Suprapubic skin (tissue), 4 donors: ENCODE measurements around the gene ZNF680. TPM values are rescaled to one million over a fixed set of nuclear protein-coding genes. Genes with fewer than 3 reads are reported as not detected.
"Not testable (repeated sequence)": the region's sequence is repeated elsewhere in the genome, so short reads cannot be mapped to it uniquely, and the experiment has no call there.

ENCODE experiments used
- DNase-seq, 2 donors: peaks; one replicate each; pipeline ENCODE4 v3.0.0-alpha.2; 2019; ENCODE audit warnings: low spot score in 2 of 2
- H3K27ac ChIP-seq: fragments of 200-600 bp; sonication (generic); one replicate; pipeline ENCODE4 v1.5.1; 2019
- H3K27me3 ChIP-seq: fragments of 200-600 bp; sonication (generic); one replicate; pipeline ENCODE4 v1.5.1; 2019
- H3K36me3 ChIP-seq: fragments of 200-600 bp; sonication (generic); one replicate; pipeline ENCODE4 v1.5.1; 2019
- H3K4me1 ChIP-seq: fragments of 200-600 bp; sonication (generic); one replicate; pipeline ENCODE4 v1.5.1; 2019
- H3K4me3 ChIP-seq: fragments of 200-600 bp; sonication (generic); one replicate; pipeline ENCODE4 v1.5.1; 2019; ENCODE audit warnings: mild to moderate bottlenecking
- H3K9me3 ChIP-seq: fragments of 200-600 bp; sonication (generic); one replicate; pipeline ENCODE4 v1.5.1; 2019
- CTCF ChIP-seq, 2 donors: fragments of 200-600 bp in 1 of 2; fragments of 450-650 bp in 1 of 2; sonication (generic) in 1 of 2; IDR thresholded peaks; one replicate each; pipeline ENCODE4 v1.5.1; 2016 to 2019; ENCODE audit warnings: antibody characterized with exemption in 2 of 2, mild to moderate bottlenecking in 1 of 2, moderate library complexity in 1 of 2
- EP300 ChIP-seq: sonication (generic); formaldehyde crosslinking; IDR thresholded peaks from one replicate; pipeline ENCODE4 v1.6.1; 2017; ENCODE audit warnings: antibody characterized with exemption
- POLR2A ChIP-seq, 2 donors: fragments of 450-650 bp; IDR thresholded peaks; one replicate each; pipeline ENCODE4 v1.6.1; 2017; ENCODE audit warnings: antibody characterized with exemption in 2 of 2, mild to moderate bottlenecking in 2 of 2, moderate library complexity in 2 of 2
- POLR2AphosphoS5 ChIP-seq, 3 donors: sonication (generic); formaldehyde crosslinking; IDR thresholded peaks; one replicate each; pipeline ENCODE4 v1.6.1; 2017; ENCODE audit warnings: antibody characterized with exemption in 3 of 3
- WGBS: methylation state at CpG from one replicate; pipeline ENCODE4 v1.1.5; 2018; 5-methylcytosine and 5-hydroxymethylcytosine counted together
- total RNA-seq, 4 donors: library from RNA; depleted of rRNA; stranded (reverse); fragments of >200 nt; gene quantifications; one replicate each; pipeline ENCODE4 v1.1.0, GENCODE V29; 2016

ZNF680 gene
- total RNA-seq, 4 donors from 2014 or later: 9.6 to 19.3 (median 13.1) TPM

DNA sequence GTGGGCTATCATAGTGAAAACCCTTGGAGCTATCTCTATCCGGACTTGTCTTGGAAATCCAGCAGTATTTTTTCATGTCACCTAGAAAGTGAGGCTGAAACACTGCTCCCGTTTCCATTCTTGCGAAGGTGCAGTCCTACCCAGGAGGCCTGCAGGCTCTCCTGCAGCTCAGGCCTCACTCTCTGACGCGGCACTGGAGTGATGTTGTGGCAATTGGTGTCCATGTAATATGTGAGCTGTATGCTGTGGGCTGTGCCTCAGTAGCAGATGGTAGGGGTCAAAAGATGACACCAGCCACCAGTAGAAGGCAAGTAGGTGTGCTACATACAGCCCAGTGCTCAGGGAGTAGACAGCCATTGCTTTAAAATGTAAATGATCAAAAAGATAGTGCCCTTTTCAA is 28.1 kb upstream of the ZNF680 start:
- WGBS: 92% methylated on average over 5 of the region's 5 CpGs
- DNase-seq: no peak

GRCh38 chr7:64581926-64582894 is 19.3 kb upstream of the ZNF680 start:
- Histone ChIP-seq H3K4me1 (no peaks in the 10 kb centered on the region), H3K27me3 (no peaks in the 10 kb centered on the region), H3K27ac (no peak overlapping the region), H3K9me3 (no peaks in the 10 kb centered on the region), H3K36me3 (no peaks in the 10 kb centered on the region), H3K4me3 (no peak overlapping the region)
- TF ChIP-seq CTCF (IDR thresholded peaks at IDR 0.05) (no peak), POLR2A (IDR thresholded peaks at IDR 0.05) (no peak), POLR2AphosphoS5 (IDR thresholded peaks at IDR 0.05) (no peak), EP300 (no peak)
- no peak for DNase-seq
- 97% methylated on average over 38 of the region's 38 CpGs for WGBS

More for the DNA sequence above, 28.1 kb upstream of the ZNF680 start:
- peaks cover 4% of the 10 kb centered on the region for H3K9me3 ChIP-seq
- no peak for TF ChIP-seq CTCF (IDR thresholded peaks at IDR 0.05)
- TF ChIP-seq POLR2AphosphoS5 (IDR thresholded peaks at IDR 0.05): no peak
- TF ChIP-seq POLR2A (IDR thresholded peaks at IDR 0.05): no peak
- TF ChIP-seq EP300: no peak
- no peaks in the 10 kb centered on the region for H3K27me3 ChIP-seq
- H3K4me1 ChIP-seq: no peaks in the 10 kb centered on the region
- H3K36me3 ChIP-seq: no peaks in the 10 kb centered on the region
- H3K27ac ChIP-seq: no peak overlapping the region
- H3K4me3 ChIP-seq: no peak overlapping the region

DNA sequence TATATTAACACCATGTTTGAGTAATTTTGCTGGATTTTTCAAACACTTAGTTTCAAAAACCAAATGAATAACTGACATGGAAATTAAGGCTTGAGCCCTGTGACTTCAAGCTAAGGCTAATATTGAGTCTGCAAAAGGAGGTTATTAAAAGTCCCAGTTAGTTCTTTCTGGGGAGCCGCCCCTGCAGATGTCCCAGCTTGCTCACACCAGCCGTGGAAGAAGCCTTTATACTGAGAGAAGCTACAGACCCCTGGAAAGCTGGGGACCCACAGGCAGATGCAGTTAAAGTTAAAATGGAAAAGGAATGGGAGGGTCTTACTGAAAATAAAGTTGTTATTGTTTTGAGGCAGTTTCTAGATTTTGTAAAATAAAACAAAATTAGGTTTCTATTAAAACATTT is 18.5 kb upstream of the ZNF680 start:
- Histone ChIP-seq H3K36me3 (no peaks in the 10 kb centered on the region), H3K27me3 (no peaks in the 10 kb centered on the region), H3K9me3 (no peaks in the 10 kb centered on the region), H3K4me3 (no peak overlapping the region), H3K27ac (no peak overlapping the region), H3K4me1 (no peaks in the 10 kb centered on the region)
- 91% methylated on average over 2 of the region's 2 CpGs for whole genome bisulfite sequencing
- no peak for DNase-seq
- TF ChIP-seq POLR2AphosphoS5 (IDR thresholded peaks at IDR 0.05): no peak
- no peak for TF ChIP-seq POLR2A (IDR thresholded peaks at IDR 0.05)
- TF ChIP-seq CTCF (IDR thresholded peaks at IDR 0.05): no peak
- TF ChIP-seq EP300: no peak

GRCh38 chr7:64574540-64575099 is 11.7 kb upstream of the ZNF680 start:
- H3K4me3 ChIP-seq: peak overlapping the region; percentile 40
- H3K27ac ChIP-seq: no peak overlapping the region
- DNase-seq: no peak
- H3K9me3 ChIP-seq: no peaks in the 10 kb centered on the region
- H3K36me3 ChIP-seq: no peaks in the 10 kb centered on the region
- peaks cover 13% of the 10 kb centered on the region for H3K4me1 ChIP-seq
- TF ChIP-seq POLR2AphosphoS5 (IDR thresholded peaks at IDR 0.05) (no peak), POLR2A (IDR thresholded peaks at IDR 0.05) (no peak), CTCF (IDR thresholded peaks at IDR 0.05) (no peak), EP300 (no peak)
- 27% methylated on average over 13 of the region's 20 CpGs for WGBS
- H3K27me3 ChIP-seq: peaks cover 7% of the 10 kb centered on the region

GRCh38 chr7:64570284-64570605 is 7.4 kb upstream of the ZNF680 start:
- not testable (repeated sequence) for DNase-seq, H3K27me3 ChIP-seq, H3K36me3 ChIP-seq, H3K9me3 ChIP-seq, H3K27ac ChIP-seq
- Histone ChIP-seq H3K4me1 (peaks cover 18% of the 10 kb centered on the region), H3K4me3 (peak overlapping the region; percentile 56)
- WGBS: 11% methylated on average over 7 of the region's 30 CpGs

DNA sequence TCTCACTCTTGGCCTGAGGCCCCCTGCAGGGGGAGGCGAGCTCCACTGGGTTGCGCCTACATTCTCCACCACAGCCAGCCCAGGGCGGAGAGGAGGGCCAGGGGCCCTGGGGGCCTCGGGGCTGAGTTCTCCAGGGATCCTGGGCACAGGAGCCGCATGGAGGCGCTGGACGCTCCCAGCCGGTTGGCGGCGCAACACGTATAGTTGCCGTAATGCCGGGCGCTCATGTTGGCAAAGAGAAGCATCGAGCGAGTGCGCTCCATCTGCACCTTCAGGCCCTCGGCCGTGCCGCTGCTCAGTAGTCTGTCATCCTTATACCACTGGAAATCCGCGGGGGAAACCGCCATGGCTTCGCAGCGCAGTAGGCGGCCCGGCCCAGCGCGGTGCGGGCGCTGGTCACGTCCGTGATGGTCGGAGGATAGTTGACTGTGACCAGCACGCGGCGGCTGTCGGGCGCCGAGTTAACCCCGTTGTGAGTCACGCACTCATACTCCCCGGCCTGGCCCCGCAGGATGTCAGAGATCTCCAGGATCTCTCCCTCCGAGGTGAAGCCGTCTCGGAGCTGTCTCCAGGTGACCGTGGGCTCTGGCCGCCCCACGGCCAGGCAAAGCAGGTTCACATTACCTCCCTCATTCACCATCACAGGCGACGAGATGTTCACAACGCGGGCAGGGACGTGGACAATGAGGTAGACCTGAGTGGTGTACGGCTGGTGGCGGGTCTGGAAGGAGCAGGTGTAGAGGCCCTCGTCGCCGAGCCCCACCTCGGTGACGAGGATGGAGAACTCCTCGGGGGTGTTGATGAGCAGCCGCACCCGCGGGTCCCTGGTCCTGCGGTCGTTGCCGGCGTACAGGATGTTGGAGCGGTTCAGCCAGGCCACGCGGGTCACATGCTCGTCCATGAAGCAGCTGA is 6.8 kb upstream of the ZNF680 start:
- DNase-seq: peak in 1 of 2 donors; percentile 66
- H3K27me3 ChIP-seq, H3K9me3 ChIP-seq, H3K27ac ChIP-seq, H3K36me3 ChIP-seq: not testable (repeated sequence)
- 0% methylated on average over 4 of the region's 74 CpGs for WGBS
- peaks cover 16% of the 10 kb centered on the region for H3K4me1 ChIP-seq
- peak overlapping the region; percentile 56 for H3K4me3 ChIP-seq
